Stimulated activated CD8-positive, alpha-beta memory T cell treated with anti-CD3 and anti-CD28 coated beads, Interleukin-7, amount 100 ng/mL, for 24 hours (primary cell): ENCODE results near the gene RENBP.

ENCODE experiments used
- DNase-seq: peaks from one replicate; pipeline ENCODE4 v3.0.0-alpha.2; 2020; ENCODE audit warnings: low read depth

RENBP gene

GRCh38 chrX:153932220-153932915 is 12.1 kb downstream of the RENBP start:
- no peak for DNase-seq

GRCh38 chrX:153931748-153932147 is 12.7 kb downstream of the RENBP start:
- DNase-seq: no peak

GRCh38 chrX:153931151-153931550 is 13.3 kb downstream of the RENBP start:
- no peak for DNase-seq

GRCh38 chrX:153930011-153930910 is 14.2 kb downstream of the RENBP start:
- no peak for DNase-seq

- no peak for DNase-seq
Observed at GRCh38 chrX:153929576-153929975, 14.9 kb downstream of the RENBP start.

GRCh38 chrX:153928846-153929245 is 15.6 kb downstream of the RENBP start:
- no peak for DNase-seq

- peak; percentile 74 for DNase-seq
Observed at GRCh38 chrX:153927922-153928760, 16.3 kb downstream of the RENBP start.

GRCh38 chrX:153927672-153927921 is 16.8 kb downstream of the RENBP start:
- DNase-seq: no peak

GRCh38 chrX:153926858-153927671 is 17.4 kb downstream of the RENBP start:
- peak; percentile 41 for DNase-seq

GRCh38 chrX:153926552-153926857 is 17.9 kb downstream of the RENBP start:
- DNase-seq: no peak

GRCh38 chrX:153925739-153926551 is 18.5 kb downstream of the RENBP start, which contains the start of gene ARHGAP4:
TSS of gene ARHGAP4 (minus strand) at chrX:153926264. CDS start at chrX:153926202, 62 bp downstream.
- DNase-seq: no peak

- no peak for DNase-seq
Observed at GRCh38 chrX:153925387-153925738, 19.1 kb downstream of the RENBP start.

- no peak for DNase-seq
Observed at GRCh38 chrX:153924149-153924861, 20.1 kb downstream of the RENBP start.

- DNase-seq: no peak
Observed at GRCh38 chrX:153922932-153923857, 21.2 kb downstream of the RENBP start.

GRCh38 chrX:153921511-153922446 is 22.7 kb downstream of the RENBP start:
- no peak for DNase-seq

GRCh38 chrX:153921070-153921469 is 23.4 kb downstream of the RENBP start:
- DNase-seq: no peak

GRCh38 chrX:153920546-153920945 is 23.9 kb downstream of the RENBP start:
- no peak for DNase-seq

GRCh38 chrX:153919281-153919680 is 25.2 kb downstream of the RENBP start:
- DNase-seq: no peak
